Nucleus accumbens (tissue), 56 donors: ENCODE measurements around the gene PTPRT.
A peak's percentile ranks its signal among the peaks of the same experiment; 100 is the strongest.

Source experiments
- DNase-seq, 56 donors: peaks; one replicate each; lab custom pipeline; 2025; lab: John Stamatoyannopoulos, UW

The PTPRT gene

DNA sequence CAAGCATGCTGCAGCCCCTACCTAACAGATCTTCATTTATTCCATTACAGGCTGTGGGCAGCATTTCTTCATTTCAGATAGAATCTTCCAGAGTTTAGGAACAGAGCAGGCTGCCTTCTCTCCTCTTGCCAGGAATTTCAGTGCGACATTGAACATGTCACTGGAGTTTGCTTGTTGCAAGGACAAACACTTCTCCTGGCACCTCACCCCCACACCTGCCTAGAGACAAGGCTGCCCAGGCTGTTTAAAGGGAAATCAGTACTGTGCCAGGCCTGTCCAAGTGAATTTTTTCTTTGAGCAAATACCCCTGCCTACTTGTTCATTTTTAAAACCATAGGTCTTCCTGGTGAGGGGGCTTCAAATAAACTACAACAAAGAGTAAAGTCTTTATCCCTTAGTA, 594.1 kb downstream of the PTPRT start:
- no peak for DNase-seq

DNA sequence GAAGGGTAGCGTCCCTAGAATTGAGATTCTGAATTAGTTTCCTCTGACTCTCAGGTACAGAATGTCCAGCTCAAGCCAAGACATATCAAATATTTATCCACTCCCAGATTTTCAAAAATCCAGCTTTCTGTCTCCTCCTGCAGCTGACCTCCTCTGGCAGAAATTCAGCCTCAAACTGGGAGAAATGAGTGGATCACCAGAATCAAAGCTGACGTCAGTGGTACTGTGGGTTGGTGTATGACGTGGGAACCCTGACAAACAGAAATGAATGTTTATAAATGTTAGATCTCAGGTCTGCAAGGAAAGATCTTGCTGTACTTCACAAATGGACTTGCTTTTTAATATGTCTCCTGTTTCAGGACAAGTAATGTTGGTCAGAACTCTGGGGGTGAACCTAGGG, 595.0 kb downstream of the PTPRT start:
- DNase-seq: no peak

DNA sequence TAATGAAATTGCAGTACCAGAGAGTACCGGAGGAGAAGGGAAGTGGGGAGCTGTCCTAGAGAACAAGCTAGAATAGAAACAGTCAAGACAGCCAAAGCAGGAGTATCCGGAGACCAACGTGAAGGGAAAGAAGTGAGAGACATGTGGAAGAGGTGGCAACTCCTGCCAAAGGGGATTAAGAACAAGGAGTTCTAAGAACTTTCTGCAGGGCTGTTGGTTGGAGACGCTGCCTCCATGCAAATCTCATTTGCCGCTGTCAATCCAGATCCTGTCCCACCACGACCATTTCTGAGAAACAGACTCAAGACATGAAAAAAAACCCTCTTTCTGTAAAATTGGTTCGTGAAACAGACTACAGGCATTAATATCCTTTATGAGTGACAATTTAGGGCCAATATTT, 595.7 kb downstream of the PTPRT start:
- no peak for DNase-seq

DNA sequence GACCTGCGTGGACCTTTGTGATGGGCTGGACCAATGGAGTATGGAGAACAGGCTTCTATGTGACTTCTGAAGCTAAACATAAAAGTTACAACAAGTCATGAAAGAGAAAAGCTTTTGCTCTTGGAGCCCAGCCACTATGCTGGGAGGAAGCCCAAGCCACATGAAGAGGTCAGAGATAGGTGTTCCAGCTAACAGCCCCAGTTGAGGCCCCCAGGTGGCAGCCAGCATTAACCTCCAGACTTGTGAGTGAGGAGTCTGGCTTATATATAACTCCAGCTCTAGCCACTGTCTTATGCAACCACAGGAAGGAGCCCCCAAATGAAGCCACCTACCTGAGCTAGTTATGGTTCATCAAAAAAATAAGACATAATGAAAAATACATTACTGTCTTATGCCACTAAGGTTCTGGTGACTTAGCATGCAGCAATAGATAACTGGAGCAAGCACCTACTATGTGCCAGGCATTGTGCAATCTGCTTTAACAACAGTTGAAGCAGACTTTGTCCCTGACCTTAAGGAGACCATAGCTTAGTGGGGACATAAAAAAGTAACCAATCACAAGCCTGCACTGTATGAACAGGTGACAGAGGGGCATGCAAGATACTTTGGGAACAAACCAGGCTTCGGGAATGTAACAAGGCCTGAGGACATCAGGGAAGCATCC, 599.6 kb downstream of the PTPRT start:
- no peak for DNase-seq

DNA sequence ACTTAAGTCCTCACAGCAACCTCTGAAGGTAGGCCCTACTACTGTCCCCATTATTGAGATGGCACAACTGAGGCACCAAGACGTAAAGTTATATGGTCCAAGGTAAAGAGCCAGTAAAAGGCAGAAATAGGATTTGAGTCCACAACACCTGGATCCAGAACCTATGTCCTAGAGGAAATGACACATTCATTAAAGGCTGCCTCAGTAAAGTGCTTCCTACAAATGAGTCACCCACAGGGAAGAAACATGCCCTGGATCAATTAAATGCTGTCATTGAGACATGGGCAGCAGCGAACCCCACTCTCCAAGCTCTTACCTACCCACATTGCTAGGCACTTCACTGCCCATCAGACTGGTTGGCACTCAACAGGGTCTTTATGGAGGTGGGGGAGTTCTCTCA, 600.9 kb downstream of the PTPRT start:
- no peak for DNase-seq

DNA sequence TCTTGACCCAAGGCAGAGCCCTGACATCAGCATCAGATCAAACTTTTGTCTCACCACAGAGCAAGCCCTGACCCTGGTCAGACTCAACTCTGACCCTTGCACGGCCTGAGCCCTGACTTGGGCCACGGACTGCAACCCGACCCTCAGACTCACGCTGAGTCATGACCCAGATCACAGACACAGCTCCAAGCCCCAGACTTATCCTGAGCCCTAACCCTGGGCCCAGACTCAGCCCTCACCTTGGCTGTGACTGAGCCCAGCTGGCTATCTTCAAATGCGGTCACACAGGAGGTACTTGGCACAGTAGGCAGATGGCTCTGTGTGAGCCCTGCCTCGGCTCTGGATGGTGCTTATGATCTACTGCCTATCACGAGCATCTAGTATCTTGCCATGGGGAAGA, 602.3 kb downstream of the PTPRT start:
- DNase-seq: no peak

DNA sequence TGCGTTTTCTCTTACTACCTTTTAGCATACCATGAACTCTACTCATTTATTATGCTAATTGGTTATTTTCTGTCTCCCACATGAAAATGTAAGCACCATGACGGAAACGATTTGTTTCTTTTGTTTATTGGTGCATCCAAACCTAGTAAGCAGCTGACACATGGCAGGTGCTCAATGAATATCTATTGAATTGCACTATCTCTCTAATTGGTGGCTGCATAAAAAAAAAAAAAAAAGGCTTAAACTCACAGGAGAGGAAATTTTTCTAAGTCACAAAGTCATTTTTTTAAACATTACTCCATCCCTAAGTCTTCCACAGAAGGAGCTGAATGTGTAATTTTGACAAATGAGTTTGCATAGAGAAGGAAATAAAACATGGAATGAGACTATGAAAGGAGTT, 608.4 kb downstream of the PTPRT start:
- DNase-seq: no peak

DNA sequence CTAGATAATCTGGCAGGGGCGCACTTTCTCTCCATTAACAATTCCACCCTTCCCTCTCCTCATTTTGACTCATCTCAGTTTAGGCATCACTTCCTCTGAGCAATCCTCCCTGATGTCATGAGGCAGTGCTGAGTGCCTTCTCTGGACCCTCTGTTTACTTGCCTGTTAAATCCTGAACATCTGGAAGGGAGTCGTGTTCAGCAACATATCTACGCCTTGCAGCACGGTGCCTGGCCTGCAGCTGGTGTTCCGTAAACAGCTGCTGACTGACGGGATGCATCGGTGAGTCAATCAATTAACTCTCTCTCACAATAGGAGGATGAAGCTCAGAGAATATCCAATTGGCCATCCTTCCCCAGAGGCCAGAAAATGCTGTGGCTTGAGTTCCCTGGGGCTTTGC, 613.5 kb downstream of the PTPRT start:
- no peak for DNase-seq

DNA sequence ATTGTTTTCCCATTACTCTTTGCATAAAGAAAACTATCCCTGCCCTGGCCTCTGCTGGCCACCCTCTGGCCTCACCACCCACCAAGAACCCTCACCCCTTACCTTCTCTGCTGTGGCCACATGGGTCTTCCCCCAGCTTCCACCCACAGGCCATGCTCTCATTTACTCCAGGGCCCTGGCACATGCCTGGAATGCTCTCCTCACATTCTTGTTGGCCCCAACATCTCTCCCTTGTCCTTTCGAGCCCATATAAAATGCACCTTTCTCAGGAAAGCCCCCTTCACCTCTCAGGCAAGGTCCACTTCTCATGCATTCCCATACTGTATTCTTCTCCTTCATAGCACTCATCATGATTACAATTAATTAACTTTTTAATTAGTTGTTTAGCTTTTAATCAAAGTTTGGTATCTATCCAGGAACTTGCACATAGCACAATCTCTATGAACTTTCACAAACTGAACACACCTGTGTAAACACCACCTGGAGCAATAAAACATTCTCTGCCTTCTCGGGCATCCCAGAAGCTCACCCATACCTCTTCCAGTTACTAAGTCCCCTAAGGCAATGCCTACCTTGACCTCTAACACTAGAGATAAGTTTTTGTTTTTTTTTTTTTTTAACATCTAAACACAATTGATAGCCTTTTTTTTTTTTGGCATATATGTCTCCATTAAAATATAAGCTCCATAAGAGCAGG, 617.2 kb downstream of the PTPRT start:
- DNase-seq: no peak

DNA sequence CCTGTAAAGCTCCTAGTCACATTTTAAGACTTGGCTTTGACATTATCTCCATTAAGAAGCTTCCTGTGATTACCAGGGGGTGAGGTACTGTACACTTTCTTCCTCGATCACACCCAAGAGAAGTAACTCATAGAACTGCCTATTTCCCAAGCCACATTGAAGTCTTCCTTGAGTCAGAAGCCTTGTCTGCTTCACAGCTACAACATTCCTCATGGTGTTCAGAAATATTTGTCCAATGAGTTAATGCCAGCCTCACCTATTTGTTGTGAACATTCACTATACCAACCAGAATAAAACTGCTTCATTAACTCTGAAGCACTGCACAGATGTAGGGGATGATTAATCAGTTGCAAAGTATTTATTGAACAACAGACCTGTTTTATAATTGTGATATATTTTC, 622.3 kb downstream of the PTPRT start:
- DNase-seq: no peak

DNA sequence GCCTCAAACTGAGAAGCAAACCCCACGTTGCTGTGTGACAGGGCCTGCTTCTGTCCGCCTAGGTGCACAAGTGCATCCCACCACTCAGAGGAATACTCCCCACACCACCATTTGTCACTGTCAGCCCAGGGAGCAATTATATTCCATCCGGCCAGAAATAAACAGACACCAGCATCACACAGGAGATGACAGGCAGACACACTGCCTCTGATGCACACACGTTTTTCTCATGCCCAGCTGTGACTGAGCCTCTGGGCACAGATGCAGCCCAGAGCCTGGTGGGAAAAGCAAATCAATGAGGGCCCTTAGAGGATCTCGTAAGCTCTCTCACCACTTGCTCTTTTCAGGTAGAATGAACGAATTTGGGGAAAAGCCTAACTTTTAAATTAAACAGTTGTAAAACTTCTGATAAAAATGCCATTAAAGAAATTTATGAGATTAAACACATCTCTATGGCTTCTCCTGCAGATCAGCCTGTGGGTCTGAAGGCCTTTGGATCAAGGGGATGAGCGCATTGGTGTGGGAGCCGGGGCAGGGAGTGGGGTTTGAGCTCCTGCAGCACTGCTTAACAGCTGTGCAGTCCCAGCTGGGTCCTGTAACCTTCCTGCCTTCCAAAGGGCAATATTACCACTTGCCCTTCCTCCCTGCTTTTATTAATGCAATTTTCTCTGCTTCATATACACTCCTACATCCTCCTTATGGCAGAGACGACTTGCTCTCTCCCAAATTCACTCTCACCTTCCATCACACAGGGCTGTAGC, 624.3 kb downstream of the PTPRT start:
- DNase-seq: no peak

DNA sequence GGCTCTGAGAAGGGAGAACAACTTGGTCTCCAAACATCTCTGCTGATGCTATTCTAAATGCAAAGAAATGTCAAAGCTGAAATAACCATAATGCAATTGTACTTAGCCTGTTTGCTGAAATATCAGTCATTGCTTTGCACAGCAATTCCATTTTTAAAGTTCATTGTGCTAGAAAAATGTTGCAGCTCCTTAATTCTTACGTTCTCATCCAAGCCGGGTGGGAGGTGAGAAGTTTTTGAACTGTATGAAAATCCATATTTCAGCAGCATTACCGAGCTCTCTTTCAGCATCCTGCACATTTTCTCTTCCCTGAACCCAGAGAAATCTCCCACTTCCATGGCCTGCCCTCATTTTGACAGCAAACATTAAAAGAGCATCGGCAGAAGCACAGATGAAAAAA, 630.0 kb downstream of the PTPRT start:
- peak in 2 of 56 donors; percentile 4 to 8 for DNase-seq

DNA sequence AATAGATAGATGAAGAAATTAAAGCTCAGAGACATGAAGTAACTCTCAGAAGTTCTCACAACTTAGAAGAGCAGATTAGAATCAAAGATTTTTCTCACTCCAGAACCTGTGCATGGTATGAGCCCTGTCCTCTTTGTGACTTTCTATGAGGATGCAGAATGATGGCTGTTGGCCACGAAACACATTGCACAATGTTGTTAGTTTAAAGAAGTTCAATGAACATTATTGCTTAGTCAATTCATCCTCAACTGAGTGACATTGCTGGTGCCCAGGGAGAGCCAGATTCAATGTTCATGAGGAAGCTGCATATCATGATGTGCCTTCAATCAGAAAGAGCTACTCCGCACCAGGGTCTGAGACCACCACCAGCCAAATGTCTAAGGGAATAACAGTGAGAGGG, 633.1 kb downstream of the PTPRT start:
- no peak for DNase-seq

DNA sequence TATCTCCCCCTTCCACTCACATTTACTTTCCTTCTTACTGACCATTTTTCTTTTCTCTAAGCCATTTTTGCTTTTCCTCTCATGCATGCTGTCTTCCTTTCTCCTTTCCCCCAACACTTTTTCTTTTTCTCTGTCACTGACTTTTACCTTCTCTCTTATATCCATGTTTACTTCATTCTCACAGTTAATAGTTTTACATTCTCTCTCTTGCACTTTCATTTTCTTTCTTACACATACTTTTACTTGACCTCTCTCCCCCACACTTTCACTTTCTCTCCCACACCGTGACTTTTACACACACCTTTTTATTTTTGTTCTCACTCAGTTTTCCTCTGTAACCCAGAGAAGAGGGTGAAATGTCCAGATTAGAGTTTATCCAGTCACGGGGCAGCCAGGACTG, 636.3 kb downstream of the PTPRT start:
- no peak for DNase-seq

DNA sequence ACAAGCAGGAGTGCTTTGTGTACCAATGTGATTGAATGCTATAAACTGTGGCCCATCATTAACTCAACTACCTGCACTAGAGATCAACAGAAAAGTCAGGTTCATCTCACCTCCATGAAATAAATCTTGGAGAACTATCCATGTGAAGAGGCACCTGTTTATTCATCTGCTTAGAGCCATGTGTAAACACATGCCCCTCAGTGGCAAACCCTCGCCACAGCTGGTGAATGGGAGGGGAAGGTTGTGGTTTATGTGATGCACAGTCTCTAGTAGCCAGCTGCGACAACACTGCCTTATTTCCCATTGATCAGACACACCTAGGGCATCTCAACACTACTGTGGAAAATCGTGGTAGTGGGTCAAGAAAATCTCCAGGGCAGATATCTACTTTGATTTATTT, 640.2 kb downstream of the PTPRT start:
- DNase-seq: no peak

DNA sequence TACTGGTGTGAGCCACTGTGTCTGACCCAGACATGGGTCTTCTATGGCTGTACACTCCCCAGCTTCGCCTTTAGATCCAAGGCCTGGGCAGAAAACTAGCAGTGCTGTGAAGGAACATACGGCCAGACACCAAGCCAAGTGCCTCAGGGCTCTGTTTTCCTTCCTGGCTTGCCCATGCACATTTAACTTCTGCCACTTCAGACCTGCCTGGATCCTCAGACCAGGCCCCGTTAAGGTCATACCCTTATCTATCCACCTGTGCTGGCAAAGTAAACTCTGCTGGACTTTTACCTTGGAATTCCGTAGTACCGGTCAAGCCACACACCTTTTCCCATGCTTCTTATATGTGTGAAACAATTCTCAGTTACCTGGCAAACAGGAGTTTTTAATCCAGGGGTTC, 644.8 kb downstream of the PTPRT start:
- no peak for DNase-seq

DNA sequence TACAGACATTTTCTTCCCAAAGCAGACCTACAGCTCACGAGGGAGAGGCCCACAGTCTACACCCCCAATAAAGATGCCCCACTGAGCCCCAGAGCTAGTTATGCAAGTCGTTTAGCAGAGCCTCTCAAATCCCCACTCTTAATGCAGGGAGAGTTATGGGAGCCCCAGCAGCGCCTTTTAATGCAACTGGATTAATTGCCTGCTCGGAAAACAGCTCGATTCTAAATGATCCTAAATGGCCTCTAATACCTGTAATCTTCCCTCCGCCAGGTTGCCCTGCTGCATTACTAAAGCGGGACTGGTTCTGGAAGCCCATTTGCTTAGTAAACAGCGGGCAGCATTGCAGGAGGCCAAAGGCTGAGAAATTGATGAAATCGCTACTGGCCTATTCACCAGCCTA, 656.9 kb downstream of the PTPRT start:
- no peak for DNase-seq

DNA sequence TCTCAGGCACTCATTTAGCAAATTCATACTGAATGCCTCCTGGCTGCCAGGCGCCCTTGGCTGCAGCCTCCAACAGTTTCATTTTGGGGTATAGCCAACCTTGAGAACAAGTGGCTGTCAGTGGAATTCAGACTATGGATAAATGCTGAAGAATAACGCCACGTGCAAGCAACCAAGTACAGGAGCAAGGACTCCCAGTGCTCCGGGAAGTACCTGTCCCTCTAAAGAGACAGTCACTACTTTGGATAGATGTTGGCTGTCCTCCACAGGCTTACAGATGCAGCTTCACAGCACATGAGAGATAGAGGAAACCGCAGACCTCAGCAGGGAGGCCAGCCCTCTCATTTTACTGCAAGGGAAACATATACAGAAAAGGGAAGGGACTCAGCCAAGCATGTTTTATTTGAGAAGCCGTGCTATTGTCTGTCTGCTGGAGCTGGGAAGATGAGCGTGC, 658.2 kb downstream of the PTPRT start:
- DNase-seq: peak in 16 of 56 donors; percentile 2 to 35 (median 8)

DNA sequence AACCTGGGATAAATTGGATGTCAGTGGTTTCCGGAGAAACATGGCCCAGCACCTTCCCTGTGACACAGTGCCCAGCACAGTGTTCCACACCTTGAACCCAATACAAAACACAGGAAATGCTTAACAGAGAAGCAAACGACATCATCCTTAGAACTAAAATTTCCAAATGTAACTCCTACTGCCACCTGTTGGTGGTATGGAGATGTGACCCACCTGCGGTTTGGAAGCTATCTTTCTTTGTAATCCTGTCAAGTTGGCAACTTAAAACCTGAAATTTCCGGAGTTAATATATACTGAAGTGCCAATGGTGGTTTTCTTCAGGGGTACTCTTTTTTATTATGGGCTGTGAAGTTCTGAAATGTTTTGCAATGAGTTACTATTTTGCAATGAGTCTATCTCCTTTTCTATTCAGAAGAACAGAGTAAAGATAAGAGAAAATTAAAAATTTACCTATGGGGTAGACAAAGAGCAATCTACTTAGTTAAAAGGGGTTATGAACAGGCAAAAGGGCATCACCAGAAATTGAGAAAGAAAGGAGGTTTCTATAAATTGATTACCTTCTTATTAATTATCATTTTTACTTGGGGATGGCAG, 658.8 kb downstream of the PTPRT start:
- DNase-seq: peak in 4 of 56 donors; percentile 0 to 12 (median 2)

DNA sequence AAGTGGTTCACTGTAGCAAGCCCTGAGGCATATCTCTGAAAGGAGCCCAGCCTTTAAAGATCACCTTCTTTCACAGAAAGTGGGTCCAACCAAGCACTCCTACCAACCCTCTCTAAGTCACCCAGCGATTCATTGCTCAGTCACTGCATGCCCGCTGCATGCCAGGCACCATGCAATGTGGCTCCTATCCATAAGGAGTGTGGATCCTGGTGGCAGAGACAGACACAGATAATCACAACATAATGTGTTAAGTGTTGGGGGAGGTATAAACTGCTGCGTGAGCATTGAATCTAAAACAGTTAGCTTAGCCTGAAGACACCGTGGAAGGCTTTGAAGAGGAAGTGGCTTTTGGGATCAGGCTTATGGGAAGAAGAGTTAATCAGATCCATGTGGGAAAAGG, 659.5 kb downstream of the PTPRT start:
- DNase-seq: no peak

DNA sequence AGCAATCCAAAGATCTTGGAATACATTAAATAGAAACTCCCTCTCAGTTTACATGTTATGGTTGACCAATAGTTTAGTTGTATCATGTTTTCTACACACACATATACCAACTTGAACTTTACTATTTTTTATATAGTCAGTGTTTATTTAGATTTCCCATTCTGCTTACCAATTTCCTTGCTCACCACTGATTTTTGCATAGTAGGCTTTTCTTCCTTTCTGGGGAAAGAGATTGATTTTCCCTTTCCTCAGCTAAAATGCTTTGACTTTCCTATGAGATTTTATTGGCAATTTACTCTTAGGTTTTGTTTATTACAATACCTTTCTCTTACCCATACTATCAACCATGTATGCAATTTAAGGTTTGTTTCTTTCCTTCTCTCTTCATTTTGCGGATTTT, 665.6 kb downstream of the PTPRT start:
- no peak for DNase-seq
